UCSD-AML1 (cell line): ENCODE measurements around the gene OSBPL5.

Experiments
- DNase-seq: peaks from one replicate; lab custom pipeline; 2025; ENCODE audit not compliant: unreplicated experiment; lab: John Stamatoyannopoulos, UW

OSBPL5 gene

DNA sequence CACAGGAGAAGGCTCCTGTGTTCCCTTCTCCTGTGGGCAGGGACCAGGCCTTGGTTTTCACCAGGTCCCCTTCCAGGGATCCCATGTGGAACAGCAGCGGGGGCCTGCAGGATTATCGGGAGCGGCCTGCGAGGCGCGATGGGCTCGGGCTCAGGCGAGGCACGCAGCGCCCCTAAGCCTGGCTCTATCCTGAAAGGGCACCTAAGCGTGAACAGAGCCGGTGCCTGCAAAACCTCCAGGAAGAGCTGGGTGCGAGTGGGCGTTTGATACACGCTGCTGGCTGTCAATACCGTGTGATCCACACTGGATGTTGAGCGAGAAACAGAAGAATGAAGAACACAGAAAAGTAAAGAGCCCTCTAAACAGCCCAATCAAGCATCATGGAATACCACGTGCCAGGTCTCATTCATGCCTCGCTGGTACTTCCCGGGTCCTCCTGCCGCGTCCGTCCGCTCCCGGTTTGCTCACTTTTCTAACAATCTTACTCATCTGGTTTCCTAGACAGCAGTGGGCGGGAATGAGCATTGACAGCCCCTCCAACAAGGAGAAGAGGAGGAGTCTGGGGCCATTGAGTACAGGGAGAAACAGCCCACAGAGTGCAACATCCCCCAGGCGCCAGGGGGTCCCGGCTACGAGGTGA, 12.5 kb downstream of the OSBPL5 start:
- DNase-seq, result no peak

DNA sequence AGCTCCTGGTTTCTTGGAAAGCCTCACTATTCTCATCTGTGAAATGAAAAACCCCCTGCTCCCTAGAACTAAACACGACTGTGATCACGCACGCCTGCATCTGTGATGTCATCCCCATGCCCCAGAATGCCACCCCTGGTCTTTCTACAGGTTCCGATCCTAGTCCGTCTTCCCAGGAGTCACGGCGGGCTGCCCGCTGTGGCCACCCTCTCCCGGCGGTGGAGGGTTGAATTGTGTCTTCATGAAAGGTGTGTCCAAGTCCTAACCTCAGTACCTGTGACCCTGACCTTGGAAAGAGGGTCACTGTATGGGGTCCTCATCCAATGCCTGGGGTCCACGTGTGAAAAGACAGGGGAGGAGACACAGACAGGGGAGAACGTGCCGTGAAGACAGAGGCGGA, 14.4 kb downstream of the OSBPL5 start:
- no peak for DNase-seq

- no peak for DNase-seq
Measured at GRCh38 chr11:3149852-3150188, 15.3 kb downstream of the OSBPL5 start.

GRCh38 chr11:3148990-3149851, 15.9 kb downstream of the OSBPL5 start:
- DNase-seq, result no peak

- DNase-seq, result no peak
Measured at GRCh38 chr11:3148255-3148989, 16.7 kb downstream of the OSBPL5 start.

DNA sequence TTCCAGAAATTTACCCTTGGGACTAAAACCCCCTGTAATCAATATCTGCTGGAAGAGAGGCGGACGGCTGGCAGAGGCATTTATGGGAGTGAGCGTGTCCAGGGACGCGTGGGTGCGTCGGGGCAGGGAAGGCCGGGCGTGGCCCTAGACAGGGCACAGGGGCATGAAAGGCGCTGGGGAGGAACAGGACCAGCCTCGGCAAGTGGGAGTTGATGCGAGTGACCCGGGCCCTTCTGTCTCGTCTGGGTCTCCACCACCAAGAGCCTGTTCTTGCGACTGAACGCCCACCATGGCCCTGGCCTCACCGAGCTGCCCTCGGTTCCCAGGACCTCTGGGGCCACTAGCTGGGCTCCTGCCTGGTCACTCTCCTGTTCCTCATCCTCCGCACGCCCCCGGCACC, 17.5 kb downstream of the OSBPL5 start:
- DNase-seq, result no peak

- DNase-seq, result no peak
Measured at GRCh38 chr11:3147257-3147619, 17.9 kb downstream of the OSBPL5 start.

DNA sequence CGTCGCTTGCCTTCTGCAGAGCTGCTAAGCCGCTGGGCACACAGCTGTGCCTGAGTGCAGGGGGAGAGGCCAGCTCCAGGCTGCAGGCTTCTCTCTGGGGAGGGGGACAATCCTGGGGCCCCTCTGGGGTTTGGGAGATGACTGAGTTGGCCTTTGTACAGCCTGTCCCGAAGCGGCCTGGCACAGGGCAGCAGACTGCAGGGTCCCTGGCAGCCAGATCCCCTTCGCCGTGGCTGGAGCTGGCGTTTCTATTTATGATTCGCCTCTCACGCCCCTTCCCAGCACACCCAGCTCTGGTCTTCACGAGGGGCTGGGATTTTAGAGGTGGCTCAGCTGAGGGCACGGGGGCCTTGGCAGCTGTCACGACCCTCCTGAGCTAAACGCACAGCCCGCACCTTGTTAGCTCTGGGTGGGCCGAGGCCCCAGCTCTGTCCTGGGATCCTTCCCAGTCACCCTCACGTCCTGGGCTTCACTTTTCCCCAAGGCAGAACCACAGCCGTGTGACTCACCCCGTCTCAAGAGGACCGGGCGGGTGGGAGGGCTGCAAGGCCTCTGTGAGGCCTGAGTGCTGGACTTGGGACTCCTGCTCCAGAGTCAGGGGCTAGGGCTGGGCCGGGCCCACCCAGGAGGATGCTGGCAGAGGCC, 18.4 kb downstream of the OSBPL5 start:
- DNase-seq, result no peak

- DNase-seq, result no peak
Measured at GRCh38 chr11:3145206-3145520, 19.9 kb downstream of the OSBPL5 start.

- DNase-seq, result no peak
Measured at GRCh38 chr11:3144296-3145205, 20.6 kb downstream of the OSBPL5 start.

DNA sequence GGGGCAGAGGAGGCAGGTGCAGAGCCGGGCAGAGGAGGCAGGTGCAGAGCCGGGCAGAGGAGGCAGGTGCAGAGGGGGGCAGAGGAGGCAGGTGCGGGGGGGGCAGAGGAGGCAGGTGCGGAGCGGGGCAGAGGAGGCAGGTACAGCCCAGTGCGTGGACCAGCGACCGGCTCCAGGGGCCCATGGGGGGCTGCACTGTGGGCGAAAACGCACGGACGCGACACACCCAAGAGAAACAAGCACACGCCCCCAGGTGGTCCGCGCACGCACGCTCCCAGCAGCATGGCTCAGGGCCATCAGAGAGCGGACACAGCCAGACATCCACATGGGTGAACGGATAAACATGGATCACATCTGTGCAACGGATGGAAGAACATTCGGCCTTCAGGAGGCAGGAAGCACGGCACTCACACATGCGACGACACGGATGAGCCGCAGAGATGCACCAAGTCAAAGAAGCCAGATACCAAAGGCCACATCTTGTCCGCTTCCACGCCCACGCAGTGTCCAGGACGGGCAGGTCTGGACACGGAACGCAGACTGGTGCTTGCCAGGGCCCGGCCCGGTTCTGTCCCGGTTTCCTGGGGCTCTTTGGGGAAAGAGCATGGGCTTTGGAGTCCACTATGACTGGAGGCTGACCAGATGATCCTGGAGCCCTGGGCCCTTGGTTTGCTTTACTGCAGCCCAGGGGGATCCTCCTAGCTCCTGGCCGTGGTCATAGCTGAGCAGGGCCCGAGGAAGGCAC, 21.8 kb downstream of the OSBPL5 start:
- no peak for DNase-seq

DNA sequence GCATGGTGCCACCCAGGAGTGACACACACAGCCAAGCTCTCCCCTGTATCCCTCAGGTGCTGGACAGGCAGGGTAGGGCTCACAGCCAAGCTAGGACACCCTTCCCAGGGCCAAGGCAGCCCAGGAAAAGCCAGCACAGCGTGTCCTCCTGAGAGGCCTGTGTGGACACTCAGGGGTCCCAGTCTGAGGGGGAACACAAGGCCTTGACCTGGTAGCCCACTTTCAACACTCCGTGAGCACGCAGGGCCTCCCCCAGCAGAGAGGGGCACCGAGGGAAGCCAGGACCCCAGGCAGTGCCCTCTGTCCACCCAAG, 24.9 kb downstream of the OSBPL5 start:
- DNase-seq, result no peak

GRCh38 chr11:3139481-3140290, 25.4 kb downstream of the OSBPL5 start:
- no peak for DNase-seq

DNA sequence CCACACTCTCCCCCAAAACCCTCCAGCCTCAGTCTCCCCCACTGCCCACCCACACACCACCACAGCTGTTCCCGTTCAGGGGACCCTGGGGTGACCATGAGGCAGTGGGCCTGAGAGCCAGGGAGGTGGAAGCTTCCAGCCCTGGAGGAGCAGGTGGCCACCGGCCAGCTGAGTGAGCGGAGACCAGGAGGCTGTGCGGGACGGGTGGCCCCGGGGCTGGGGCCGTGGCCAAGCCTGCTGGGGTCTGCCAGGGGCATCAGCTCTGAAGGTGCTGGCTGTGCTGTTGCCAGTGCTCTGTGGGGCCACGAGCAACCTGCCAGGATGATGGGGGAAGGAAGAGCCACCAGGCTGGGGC, 26.0 kb downstream of the OSBPL5 start:
- no peak for DNase-seq

GRCh38 chr11:3138178-3139085, 26.7 kb downstream of the OSBPL5 start:
- no peak for DNase-seq

DNA sequence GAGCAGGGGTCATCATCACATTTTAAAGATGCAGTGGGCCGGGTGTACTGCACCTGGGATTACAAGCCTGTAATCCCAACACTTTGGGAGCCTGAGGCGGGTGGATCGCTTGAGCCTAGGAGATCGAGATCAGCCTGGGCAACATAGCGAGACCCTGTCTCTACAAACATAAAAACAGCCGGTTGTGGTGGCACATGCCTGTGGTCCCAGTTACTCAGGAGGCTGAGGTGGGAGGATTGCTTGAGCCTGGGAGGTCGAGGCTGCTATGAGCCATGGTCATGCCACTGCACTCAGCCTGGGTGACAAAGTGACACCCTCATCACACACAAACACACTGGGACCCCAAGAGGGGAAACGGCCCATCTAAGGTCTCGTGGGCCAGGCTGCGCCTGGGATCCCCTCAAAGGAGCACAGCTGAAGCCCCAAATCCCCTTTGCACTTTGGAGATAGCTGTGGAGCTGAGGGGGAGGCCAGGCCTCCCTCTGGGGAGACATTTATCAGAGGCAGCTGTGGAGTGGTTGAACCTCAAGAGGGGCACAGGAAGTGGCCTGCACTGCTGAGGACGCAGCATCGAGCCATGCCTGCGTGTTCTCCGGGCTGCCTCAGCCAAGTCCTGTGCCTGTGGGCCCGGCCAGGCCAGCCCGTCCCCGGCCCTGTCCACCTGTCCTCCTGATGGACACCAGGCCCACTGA, 27.5 kb downstream of the OSBPL5 start:
- DNase-seq, result peak; percentile 60

DNA sequence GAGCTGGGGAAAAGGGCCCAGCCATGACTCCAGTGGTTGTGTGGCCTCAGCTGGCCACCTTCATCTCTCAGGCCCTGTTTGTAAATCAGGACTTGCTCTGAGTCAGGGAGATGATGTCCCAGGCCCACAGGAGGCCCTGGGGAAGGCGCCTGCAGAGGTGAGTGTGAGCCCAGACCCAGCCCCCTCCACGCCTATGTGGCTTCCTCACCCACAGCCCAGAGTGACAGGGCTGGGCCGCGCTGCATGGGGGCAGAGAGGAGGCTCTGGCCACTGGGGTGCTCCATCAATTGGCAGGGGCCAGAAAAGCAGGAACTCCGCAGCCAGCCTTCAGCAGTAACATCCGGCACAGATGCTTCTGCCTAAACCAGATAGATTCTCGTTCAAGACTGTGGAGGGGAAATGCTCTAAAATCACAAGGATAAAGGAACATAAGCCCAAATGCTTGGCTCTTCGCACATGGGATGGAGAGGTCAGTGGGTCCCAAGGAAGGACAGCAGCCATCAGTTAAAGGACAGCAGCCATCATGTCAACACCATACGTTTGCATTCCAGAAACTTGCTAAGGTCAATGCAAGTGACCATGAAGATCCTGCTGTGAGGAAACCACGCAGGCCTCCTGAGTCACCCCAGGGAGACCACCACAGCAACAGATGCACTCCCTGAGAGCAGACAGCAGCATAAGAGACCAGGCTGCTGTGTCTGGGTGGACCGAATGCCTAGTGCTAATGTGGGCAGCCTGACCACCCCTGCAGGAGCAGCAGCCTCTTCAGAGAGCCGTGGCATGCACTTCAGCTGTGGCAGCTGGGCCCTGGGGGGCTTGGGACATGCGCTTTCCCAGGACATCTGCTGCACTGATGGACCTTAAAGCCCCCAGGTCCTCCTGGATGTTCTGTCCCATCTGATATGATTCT, 28.3 kb downstream of the OSBPL5 start:
- peak; percentile 87 for DNase-seq
